PFSK-1 (cell line): ENCODE results near the gene SAMM50.

Experiments
- FOXP2 ChIP-seq: optimal IDR thresholded peaks from 2 replicates; pipeline ENCODE3; 2011; ENCODE audit warnings: borderline replicate concordance, control low read depth, inconsistent platforms; ENCODE audit not compliant: insufficient read depth; ENCODE audit errors: extremely low read length, extremely low read depth
- POLR2AphosphoS5 ChIP-seq: IDR thresholded peaks from 2 replicates; pipeline ENCODE4 v1.6.1; 2012; ENCODE audit warnings: low read depth, mild to moderate bottlenecking, control low read depth, low read length, moderate library complexity
- REST ChIP-seq, 2 experiments: IDR thresholded peaks; 2 replicates each; pipeline versions ENCODE4 v1.6.1 to v1.8.0; 2011 to 2012; ENCODE audit warnings: low read depth in 2 of 2, low read length in 2 of 2, control low read depth in 1 of 2, inconsistent platforms in 1 of 2, mild to moderate bottlenecking in 1 of 2, moderate library complexity in 1 of 2; ENCODE audit not compliant: insufficient read depth in 1 of 2
- SIN3A ChIP-seq: IDR thresholded peaks from 2 replicates; pipeline ENCODE4 v1.6.1; 2012; ENCODE audit warnings: mild to moderate bottlenecking, low read length, moderate library complexity, borderline replicate concordance; ENCODE audit not compliant: insufficient read depth
- TAF1 ChIP-seq: IDR thresholded peaks from 2 replicates; pipeline ENCODE4 v1.6.1; 2012; ENCODE audit warnings: low read length, control low read depth, borderline replicate concordance; ENCODE audit not compliant: insufficient read depth

SAMM50 gene

GRCh38 chr22:44014241-44014640 is 59.0 kb downstream of the SAMM50 start:
- TF ChIP-seq TAF1 (no peak), SIN3A (no peak), FOXP2 (no peak), POLR2AphosphoS5 (no peak), REST (IDR thresholded peaks at IDR 0.05; ENCODE audit: insufficient read depth in 1 of 2, low read depth in 2 of 2, low read length in 2 of 2) (no peak)

GRCh38 chr22:44018594-44018993 is 63.4 kb downstream of the SAMM50 start:
- TF ChIP-seq REST (IDR thresholded peaks at IDR 0.05; ENCODE audit: insufficient read depth in 1 of 2, low read depth in 2 of 2, low read length in 2 of 2), result no peak
- no peak for TF ChIP-seq POLR2AphosphoS5
- no peak for TF ChIP-seq TAF1
- TF ChIP-seq SIN3A, result no peak
- TF ChIP-seq FOXP2, result no peak

DNA sequence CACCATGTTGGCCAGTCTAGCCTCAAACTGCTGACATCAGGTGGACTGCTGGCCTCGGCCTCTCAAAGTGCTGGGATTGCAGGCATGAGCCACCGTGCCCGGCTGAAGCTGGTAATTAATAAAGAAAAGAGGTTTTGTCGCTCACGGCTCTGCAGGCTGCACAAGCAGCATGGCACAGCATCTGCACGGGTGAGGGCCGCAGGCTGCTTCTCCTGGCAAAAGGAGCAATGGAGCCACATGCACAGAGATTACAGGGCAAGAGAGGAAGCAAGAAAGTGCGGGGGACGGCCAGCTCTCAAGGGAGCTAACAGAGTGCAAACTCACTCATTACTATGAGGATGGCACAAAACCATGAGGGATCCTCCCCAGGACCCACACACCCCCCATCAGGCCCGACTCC is 64.2 kb downstream of the SAMM50 start:
- TF ChIP-seq REST (IDR thresholded peaks at IDR 0.05; ENCODE audit: insufficient read depth in 1 of 2, low read depth in 2 of 2, low read length in 2 of 2) (no peak), TAF1 (no peak), POLR2AphosphoS5 (no peak), FOXP2 (no peak), SIN3A (no peak)

GRCh38 chr22:44019846-44020245 is 64.6 kb downstream of the SAMM50 start:
- TF ChIP-seq TAF1 (no peak), POLR2AphosphoS5 (no peak), REST (IDR thresholded peaks at IDR 0.05; ENCODE audit: insufficient read depth in 1 of 2, low read depth in 2 of 2, low read length in 2 of 2) (no peak)

GRCh38 chr22:44020981-44021380 is 65.7 kb downstream of the SAMM50 start:
- TF ChIP-seq REST (IDR thresholded peaks at IDR 0.05; ENCODE audit: insufficient read depth in 1 of 2, low read depth in 2 of 2, low read length in 2 of 2) (no peak), FOXP2 (no peak), TAF1 (no peak), POLR2AphosphoS5 (no peak), SIN3A (no peak)
